GM18508 (cell line): ENCODE results near the gene NTSR1.

Experiments used
- ATAC-seq: cut with Tn5 transposase; IDR thresholded peaks from one replicate; pipeline ENCODE4 v1.9.1; 2021; ENCODE audit warnings: moderate number of reproducible peaks; ENCODE audit not compliant: insufficient read depth, unreplicated experiment

The NTSR1 gene

GRCh38 chr20:62752671-62753501, 44.2 kb downstream of the NTSR1 start:
- ATAC-seq: no peak

- no peak for ATAC-seq
Observed at GRCh38 chr20:62753626-62754025, 45.0 kb downstream of the NTSR1 start.

- no peak for ATAC-seq
Observed at GRCh38 chr20:62754122-62754990, 45.7 kb downstream of the NTSR1 start.

GRCh38 chr20:62754991-62755356, 46.3 kb downstream of the NTSR1 start:
- no peak for ATAC-seq

- no peak for ATAC-seq
Observed at GRCh38 chr20:62755817-62756724, 47.4 kb downstream of the NTSR1 start.

GRCh38 chr20:62758226-62758912, 49.7 kb downstream of the NTSR1 start:
- no peak for ATAC-seq

- no peak for ATAC-seq
Observed at GRCh38 chr20:62759981-62760431, 51.4 kb downstream of the NTSR1 start.

- no peak for ATAC-seq
Observed at GRCh38 chr20:62760471-62760855, 51.8 kb downstream of the NTSR1 start.

- ATAC-seq: no peak
Observed at GRCh38 chr20:62760856-62761758, 52.5 kb downstream of the NTSR1 start.

- ATAC-seq: no peak
Observed at GRCh38 chr20:62761759-62762131, 53.1 kb downstream of the NTSR1 start.

GRCh38 chr20:62762376-62762775, 53.7 kb downstream of the NTSR1 start:
- no peak for ATAC-seq

- ATAC-seq: no peak
Observed at GRCh38 chr20:62762801-62763368, 54.2 kb downstream of the NTSR1 start.

- no peak for ATAC-seq
Observed at GRCh38 chr20:62763404-62763803, 54.8 kb downstream of the NTSR1 start.

- ATAC-seq: no peak
Observed at GRCh38 chr20:62764156-62764935, 55.7 kb downstream of the NTSR1 start.

- no peak for ATAC-seq
Observed at GRCh38 chr20:62765021-62765420, 56.4 kb downstream of the NTSR1 start.

GRCh38 chr20:62765432-62766070, 56.9 kb downstream of the NTSR1 start:
- ATAC-seq: no peak

GRCh38 chr20:62766071-62766450, 57.4 kb downstream of the NTSR1 start:
- no peak for ATAC-seq
